Measurements from ENCODE around the gene C11orf97.
"Not testable (repeated sequence)": the region's sequence is repeated elsewhere in the genome, so short reads cannot be mapped to it uniquely, and the experiment has no call there.

Gene C11orf97

DNA sequence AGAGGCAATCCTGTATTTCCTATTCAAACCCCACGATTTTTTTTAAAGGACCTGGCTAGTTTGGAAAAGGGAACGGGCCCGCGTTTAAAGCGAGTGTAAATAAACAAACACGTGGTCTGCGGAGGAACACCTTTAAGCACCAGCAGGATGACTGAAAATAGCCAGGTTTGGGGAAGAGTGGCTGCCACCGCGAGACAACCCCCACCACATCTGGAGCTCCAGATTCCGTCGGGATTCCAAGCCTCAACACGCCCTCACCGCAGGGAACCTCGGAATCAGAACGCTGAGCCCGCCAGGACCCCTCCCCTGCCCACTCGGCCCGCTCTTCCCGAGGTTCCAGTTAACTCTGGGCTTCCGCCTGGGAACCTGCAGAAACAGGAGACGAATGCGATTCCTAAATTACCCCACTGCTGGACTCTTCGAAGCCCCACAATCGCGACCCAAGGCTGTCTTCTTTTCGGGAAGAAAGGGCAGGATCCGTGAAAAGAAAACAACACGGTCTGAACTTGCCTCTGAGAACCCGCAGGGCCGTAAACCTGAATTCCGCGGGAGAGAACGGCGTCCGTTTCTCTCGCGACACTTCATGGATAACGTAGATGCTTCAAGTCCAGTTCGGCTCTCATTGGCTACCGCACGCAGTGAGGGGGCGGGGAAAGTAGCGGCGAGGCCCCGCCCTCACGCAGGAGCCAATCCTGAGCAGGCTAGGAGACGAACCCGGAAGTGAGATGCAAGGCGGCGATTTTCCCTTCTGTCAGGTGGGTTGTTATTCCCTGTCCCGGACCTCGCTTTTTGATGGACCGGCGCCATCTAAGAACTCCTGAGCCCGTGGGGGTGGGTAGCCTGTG lies 18.8 kb upstream of the C11orf97 start, which contains the start of the genes ANKRD49 and MRE11:
Gene ANKRD49, plus strand, starts transcription at position 704 of the 845 bp plus-strand sequence. CDS start 2,710 bp downstream, outside the sequence.
Gene MRE11, minus strand, starts transcription at position 564 of the 845 bp plus-strand sequence. CDS start 1,043 bp downstream, outside the sequence.
- peak within 1 kb of the TSS; percentile 96 for H3K4me3 ChIP-seq (ENCODE audit: low read depth, low read length)
- TF ChIP-seq, protein P1, sequence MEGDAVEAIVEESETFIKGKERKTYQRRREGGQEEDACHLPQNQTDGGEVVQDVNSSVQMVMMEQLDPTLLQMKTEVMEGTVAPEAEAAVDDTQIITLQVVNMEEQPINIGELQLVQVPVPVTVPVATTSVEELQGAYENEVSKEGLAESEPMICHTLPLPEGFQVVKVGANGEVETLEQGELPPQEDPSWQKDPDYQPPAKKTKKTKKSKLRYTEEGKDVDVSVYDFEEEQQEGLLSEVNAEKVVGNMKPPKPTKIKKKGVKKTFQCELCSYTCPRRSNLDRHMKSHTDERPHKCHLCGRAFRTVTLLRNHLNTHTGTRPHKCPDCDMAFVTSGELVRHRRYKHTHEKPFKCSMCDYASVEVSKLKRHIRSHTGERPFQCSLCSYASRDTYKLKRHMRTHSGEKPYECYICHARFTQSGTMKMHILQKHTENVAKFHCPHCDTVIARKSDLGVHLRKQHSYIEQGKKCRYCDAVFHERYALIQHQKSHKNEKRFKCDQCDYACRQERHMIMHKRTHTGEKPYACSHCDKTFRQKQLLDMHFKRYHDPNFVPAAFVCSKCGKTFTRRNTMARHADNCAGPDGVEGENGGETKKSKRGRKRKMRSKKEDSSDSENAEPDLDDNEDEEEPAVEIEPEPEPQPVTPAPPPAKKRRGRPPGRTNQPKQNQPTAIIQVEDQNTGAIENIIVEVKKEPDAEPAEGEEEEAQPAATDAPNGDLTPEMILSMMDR (IDR thresholded peaks at IDR 0.05; ENCODE audit: low read depth, low read length): no peak

DNA sequence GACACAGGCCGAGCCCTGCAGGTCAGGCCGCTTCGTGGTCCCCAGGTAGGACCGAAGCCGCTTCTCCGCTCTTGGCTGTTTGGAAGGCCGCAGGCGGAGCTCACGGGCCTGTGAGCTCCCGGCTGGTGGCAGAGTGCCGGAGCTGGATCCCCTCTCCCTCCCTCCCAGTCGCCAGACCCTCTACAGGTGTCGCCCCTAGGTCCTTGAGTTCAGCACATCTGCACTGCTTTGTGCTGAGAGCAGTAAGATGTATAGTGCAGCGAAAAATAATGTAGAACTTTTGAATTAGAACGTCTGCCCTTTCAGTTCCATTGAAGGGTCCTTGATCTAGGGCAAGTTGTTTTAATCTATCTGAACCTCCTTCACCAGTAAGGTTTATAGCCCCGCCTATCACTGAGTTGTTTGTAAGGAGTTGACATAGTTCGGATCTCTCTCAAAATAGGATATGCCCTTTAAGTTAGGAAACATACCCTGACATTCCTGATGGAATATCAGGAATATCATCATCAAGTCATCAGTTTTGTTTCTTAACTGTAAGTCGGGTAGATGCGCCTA lies 18.1 kb upstream of the C11orf97 start:
- TF ChIP-seq, protein P1 (IDR thresholded peaks at IDR 0.05; ENCODE audit: low read depth, low read length): no peak
- H3K4me3 ChIP-seq (ENCODE audit: low read depth, low read length): peak overlapping the region; percentile 96

- TF ChIP-seq, protein P1 (IDR thresholded peaks at IDR 0.05; ENCODE audit: low read depth, low read length): no peak
- no peak overlapping the region for H3K4me3 ChIP-seq (ENCODE audit: low read depth, low read length)
Observed at GRCh38 chr11:94500181-94500580, 12.1 kb upstream of the C11orf97 start.

- H3K4me3 ChIP-seq (ENCODE audit: low read depth, low read length): no peak overlapping the region
- TF ChIP-seq, protein P1 (IDR thresholded peaks at IDR 0.05; ENCODE audit: low read depth, low read length): no peak
Observed at GRCh38 chr11:94501522-94501921, 10.7 kb upstream of the C11orf97 start.

DNA sequence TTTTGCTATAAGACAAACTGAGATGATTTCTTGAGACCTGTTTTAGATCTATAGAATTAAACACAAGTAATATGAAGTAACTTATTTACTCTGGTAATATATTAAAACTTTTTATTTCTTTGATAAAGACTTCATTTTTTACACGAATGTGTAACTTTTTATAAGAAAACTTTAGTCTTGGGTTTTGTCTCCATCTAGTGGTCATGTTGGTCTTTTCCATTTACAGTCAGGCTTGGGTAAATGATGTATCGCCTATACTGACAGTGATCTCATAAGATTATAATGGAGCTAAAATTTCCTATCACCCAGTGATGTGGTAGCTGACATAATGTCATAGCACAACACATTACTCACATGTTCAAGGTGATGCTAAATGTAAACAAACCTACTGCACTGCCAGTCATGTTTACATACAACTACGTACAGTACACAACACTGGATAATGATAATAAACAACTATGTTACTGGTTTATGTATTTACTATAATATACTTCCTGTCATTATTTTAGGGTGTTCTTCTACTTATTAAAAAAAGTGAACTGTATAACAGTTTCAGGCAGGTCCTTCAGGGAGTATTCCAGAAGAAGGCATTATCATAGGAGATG lies 7.5 kb upstream of the C11orf97 start:
- no peak overlapping the region for H3K4me3 ChIP-seq (ENCODE audit: low read depth, low read length)
- TF ChIP-seq, protein P1 (IDR thresholded peaks at IDR 0.05; ENCODE audit: low read depth, low read length): peak; percentile 47; the same call in 1 of the 2 replicates

DNA sequence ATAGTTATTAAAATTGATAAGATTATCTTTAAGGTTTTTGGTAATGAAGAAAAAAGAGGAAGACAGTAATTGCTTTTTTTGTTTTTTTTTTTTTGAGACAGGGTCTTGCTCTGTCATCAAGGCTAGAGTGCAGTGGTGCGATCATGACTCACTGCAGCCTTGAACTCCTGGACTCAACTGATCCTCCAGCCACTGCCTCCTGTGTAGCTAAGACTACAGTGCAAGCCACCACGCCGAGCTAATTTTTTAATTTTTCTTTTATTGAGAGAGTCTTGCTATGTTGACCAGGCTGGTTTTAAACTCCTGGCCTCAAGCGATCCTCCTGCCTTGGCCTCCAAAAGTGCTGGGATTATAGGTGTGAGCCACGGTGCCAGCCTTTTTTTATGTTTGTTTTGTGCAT lies 5.7 kb upstream of the C11orf97 start:
- H3K4me3 ChIP-seq (ENCODE audit: low read depth, low read length): not testable (repeated sequence)

GRCh38 chr11:94507485-94507884 lies 4.8 kb upstream of the C11orf97 start:
- TF ChIP-seq, protein P1 (IDR thresholded peaks at IDR 0.05; ENCODE audit: low read depth, low read length): no peak
- no peak overlapping the region for H3K4me3 ChIP-seq (ENCODE audit: low read depth, low read length)

Data from WI38 (cell line).